ENCODE data around the gene ADARB2.

ADARB2 gene

DNA sequence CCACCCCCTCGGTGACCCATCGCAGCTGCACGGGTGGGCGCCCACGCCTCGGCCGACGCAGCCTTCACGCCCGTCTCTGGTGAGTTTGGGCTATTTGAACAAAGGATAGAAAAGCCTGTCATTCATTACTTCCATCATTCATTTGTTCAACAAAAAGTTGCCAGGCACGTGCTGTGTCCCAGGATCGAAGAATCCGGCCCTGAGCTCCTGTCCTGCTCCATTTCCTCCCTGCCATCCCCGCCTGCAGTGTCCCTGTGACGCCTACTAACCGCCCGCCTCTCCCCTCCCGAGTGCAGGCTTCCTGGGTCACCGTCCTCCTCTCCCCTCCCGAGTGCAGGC is 341.1 kb downstream of the ADARB2 start:
- ChIA-PET POLR2A (no interaction called here), CTCF (interaction anchor here (1.4 kb wide), 1 partner anchor 8 kb away, joined by 5 read pairs; no protein-coding TSS in a partner anchor)
- DNase-seq (ENCODE audit: extremely low spot score), result no peak
- TF ChIP-seq, protein P1, sequence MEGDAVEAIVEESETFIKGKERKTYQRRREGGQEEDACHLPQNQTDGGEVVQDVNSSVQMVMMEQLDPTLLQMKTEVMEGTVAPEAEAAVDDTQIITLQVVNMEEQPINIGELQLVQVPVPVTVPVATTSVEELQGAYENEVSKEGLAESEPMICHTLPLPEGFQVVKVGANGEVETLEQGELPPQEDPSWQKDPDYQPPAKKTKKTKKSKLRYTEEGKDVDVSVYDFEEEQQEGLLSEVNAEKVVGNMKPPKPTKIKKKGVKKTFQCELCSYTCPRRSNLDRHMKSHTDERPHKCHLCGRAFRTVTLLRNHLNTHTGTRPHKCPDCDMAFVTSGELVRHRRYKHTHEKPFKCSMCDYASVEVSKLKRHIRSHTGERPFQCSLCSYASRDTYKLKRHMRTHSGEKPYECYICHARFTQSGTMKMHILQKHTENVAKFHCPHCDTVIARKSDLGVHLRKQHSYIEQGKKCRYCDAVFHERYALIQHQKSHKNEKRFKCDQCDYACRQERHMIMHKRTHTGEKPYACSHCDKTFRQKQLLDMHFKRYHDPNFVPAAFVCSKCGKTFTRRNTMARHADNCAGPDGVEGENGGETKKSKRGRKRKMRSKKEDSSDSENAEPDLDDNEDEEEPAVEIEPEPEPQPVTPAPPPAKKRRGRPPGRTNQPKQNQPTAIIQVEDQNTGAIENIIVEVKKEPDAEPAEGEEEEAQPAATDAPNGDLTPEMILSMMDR (IDR thresholded peaks at IDR 0.05; ENCODE audit: control extremely low read depth, extremely low read depth, low read depth, missing control alignments), result no peak

DNA sequence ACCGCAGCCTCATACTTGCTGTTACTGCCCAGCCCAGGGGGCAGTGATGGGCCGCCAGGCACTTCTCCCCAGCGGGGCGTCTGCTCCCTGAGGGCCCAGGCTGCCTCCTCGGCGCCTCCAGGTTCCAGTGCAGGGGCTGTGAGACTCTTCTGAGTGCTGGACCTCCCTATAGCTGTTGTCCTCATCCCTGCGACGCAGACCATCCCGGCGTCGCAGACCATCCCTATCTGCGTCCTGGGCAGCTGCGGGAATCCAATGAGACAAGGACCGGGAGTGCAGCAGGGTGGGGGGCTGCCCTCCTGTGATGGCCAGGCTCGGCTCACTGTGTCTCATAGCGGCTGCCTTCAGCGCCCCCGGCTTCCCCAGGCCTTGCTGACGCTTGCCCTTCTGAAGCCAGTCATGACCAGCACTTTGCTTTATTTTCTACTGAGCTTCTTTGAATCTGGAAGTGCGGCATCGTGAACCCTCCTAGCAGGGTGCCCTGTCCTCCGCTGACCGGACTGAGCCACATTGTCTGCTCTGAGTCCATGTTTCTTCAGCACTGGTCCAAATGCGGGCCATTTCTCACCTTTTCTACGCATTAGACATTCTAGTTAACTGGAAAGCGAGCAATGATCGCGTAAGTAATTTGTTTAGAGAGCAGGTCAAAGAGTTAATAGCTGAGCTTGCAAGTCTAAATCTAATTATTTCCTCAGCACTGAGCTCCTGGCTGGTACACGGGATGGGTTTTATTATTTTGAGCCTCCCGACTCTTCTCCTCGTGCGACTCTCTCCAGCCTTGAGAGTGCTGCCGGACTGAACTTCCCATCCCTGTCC is 341.6 kb downstream of the ADARB2 start:
- CTCF ChIA-PET, result interaction anchor here (1.4 kb wide), 1 partner anchor 9 kb away, joined by 5 read pairs; no protein-coding TSS in a partner anchor
- no peak for DNase-seq (ENCODE audit: extremely low spot score)
- TF ChIP-seq, protein P1 (IDR thresholded peaks at IDR 0.05; ENCODE audit: control extremely low read depth, extremely low read depth, low read depth, missing control alignments), result no peak
- POLR2A ChIA-PET, result no interaction called here

DNA sequence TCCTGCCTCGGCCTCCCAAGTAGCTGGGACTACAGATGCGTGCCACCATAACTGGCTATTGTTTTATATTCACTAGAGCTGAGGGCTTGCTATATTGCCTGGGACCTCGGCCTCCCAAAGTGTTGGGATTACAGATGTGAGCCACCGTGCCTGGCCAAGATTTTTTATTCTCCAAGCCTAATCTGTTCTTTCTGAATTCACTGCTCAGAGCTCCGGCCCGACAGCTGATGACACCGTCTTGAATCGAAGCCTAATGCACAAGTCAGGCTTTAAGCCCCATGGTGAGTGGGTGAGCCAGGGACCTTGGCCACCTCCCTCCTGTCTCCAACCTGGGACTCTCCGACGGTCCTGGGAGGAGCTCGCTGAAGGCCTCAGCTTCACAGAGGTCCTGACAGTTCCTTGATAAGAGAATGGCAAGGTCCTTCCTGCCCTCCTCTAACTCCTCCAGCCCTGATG is 342.3 kb downstream of the ADARB2 start:
- CTCF ChIA-PET, result interaction anchor here (1.4 kb wide), 1 partner anchor 9 kb away, joined by 5 read pairs; no protein-coding TSS in a partner anchor
- no peak for DNase-seq (ENCODE audit: extremely low spot score)
- TF ChIP-seq, protein P1 (IDR thresholded peaks at IDR 0.05; ENCODE audit: control extremely low read depth, extremely low read depth, low read depth, missing control alignments), result no peak
- POLR2A ChIA-PET, result no interaction called here

DNA sequence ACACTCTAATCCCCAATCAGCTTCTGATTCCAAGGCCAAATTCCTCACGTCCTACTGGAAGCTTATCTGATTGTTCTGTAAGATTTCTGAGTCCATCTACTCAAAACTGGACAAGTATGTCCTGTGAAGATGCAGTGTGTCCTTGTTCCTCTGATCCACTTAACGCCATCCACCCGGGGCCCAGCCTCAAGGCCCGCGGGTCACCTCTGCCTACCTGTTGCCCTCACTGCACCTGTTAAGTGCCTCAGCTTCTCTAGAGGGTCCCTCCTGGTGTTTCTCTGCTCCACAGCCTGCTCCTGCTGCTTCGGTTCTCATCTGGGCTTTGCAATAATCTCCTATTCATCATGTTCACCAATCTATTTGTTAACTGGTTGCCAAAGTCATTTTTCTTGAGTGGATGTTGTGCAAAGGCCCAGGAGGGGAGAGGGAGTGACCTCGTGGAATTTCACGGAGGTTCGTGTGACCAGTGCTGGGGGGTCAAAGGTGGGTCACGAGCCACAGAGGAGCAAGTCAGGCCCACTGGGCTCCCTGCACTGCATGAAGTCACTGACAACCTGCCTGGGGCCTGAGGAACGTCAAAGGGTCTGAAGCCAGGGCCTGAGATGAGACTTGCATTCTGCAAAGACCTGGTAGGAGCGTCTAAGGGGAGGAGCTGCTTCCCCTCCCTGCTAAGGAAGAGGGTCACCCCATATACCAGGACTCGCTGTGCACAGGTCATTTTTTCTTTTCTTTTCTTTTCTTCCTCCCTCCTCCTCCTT is 343.0 kb downstream of the ADARB2 start:
- TF ChIP-seq, protein P1 (IDR thresholded peaks at IDR 0.05; ENCODE audit: control extremely low read depth, extremely low read depth, low read depth, missing control alignments), result no peak
- POLR2A ChIA-PET, result no interaction called here

DNA sequence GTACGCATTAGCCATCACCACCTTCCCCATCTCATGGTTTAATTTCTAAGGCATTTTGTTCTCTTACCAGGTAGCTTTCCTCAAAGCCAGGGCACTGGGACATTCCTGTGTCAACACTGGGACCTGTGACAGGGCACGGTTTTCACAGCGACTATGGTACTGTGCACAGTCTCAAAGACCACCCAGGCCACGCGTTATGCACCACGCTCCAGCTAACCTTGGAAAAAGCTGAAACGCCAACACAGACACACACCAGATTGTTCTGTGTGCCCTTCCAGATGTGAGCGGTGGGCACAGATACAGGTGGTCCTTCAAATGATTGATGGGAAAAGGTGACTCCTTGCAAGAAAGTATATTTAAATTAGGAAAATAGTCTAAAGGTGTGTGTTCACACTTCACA is 343.8 kb downstream of the ADARB2 start:
- ChIA-PET POLR2A (no interaction called here), CTCF (interaction anchor here (1.7 kb wide), 1 partner anchor 25 kb away, joined by 6 read pairs; no protein-coding TSS in a partner anchor)
- DNase-seq (ENCODE audit: extremely low spot score), result no peak
- TF ChIP-seq, protein P1 (IDR thresholded peaks at IDR 0.05; ENCODE audit: control extremely low read depth, extremely low read depth, low read depth, missing control alignments), result no peak

More for the DNA sequence above, 343.0 kb downstream of the ADARB2 start:
- CTCF ChIA-PET, result no interaction called here
- no peak for DNase-seq (ENCODE audit: extremely low spot score)

DNA sequence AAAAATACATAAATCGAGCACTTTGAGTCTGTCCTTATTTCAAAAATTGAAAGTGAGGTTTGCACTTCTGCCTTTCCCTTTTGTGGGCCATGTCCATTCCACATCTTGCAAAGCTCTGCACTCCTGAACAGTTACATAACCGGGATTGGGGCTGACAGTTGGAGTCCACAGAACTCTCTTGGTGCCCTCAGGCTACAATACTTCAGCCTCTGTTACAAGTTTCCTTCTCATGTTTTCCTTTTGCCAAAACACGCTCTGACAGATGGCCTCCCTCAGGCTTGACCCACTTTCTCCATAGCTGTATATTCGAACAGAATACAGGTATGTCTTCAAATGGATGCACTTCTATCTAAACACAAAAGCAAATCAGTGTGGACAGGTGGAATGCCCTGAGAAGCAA is 345.2 kb downstream of the ADARB2 start:
- TF ChIP-seq, protein P1 (IDR thresholded peaks at IDR 0.05; ENCODE audit: control extremely low read depth, extremely low read depth, low read depth, missing control alignments), result no peak
- DNase-seq (ENCODE audit: extremely low spot score), result no peak
- POLR2A ChIA-PET, result no interaction called here
- CTCF ChIA-PET, result interaction anchor here (1.7 kb wide), 1 partner anchor 23 kb away, joined by 6 read pairs; no protein-coding TSS in a partner anchor

Measured in GM10248 (cell line).